A673 (cell line): ENCODE data around the gene ZSCAN9. TPM values are rescaled to one million over a fixed set of nuclear protein-coding genes. Genes with fewer than 3 reads are reported as not detected.

Source experiments
- BruUV-seq: library from RNA; stranded (reverse); fragments of 400-500 nt; replicated peaks from 2 replicates; lab custom pipeline; 2021; lab: Mats Ljungman, UMichigan
- CTCF ChIA-PET: fragments of 300-600 bp; sonication (Branson Sonifier 250); formaldehyde crosslinking; loops from one replicate; lab custom pipeline; 2022; ENCODE audit warnings: antibody characterized with exemption; lab: Charles Lee
- POLR2A ChIA-PET: fragments of 300-600 bp; sonication (Branson Sonifier 250); formaldehyde crosslinking; loops from one replicate; lab custom pipeline; 2022; ENCODE audit warnings: antibody characterized with exemption; ENCODE audit not compliant: low non-redundant PET; lab: Charles Lee
- DNase-seq: peaks from one replicate; pipeline ENCODE4 v3.0.0-alpha.2; 2015; ENCODE audit warnings: low spot score
- H3K27ac ChIP-seq: fragments of 200-600 bp; sonication (generic); 2 replicates; pipeline ENCODE4 v1.5.1; 2016; ENCODE audit warnings: mixed run types, low read depth, mild to moderate bottlenecking, mixed read lengths, antibody characterized with exemption, low read length; ENCODE audit not compliant: poor library complexity, severe bottlenecking
- H3K27me3 ChIP-seq: fragments of 200-600 bp; sonication (generic); replicated peaks from 2 replicates; pipeline ENCODE4 v1.6.1; 2017; ENCODE audit warnings: mixed run types, low read depth, mild to moderate bottlenecking, mixed read lengths, antibody characterized with exemption, low read length; ENCODE audit not compliant: insufficient read depth, poor library complexity
- H3K36me3 ChIP-seq: fragments of 200-600 bp; sonication (generic); 2 replicates; pipeline ENCODE4 v1.6.1; 2016; ENCODE audit warnings: mixed run types, mild to moderate bottlenecking, mixed read lengths, antibody characterized with exemption, low read length; ENCODE audit not compliant: insufficient read depth, poor library complexity, severe bottlenecking
- H3K4me1 ChIP-seq: fragments of 200-600 bp; sonication (generic); 2 replicates; pipeline ENCODE4 v1.6.1; 2017; ENCODE audit warnings: mixed run types, mild to moderate bottlenecking, mixed read lengths, antibody characterized with exemption, low read length; ENCODE audit not compliant: insufficient read depth, poor library complexity, severe bottlenecking
- H3K4me3 ChIP-seq: fragments of 200-600 bp; sonication (generic); 2 replicates; pipeline ENCODE4 v1.5.1; 2016; ENCODE audit warnings: low read depth, mixed run types, mild to moderate bottlenecking, mixed read lengths, low read length; ENCODE audit not compliant: poor library complexity, severe bottlenecking
- H3K9me3 ChIP-seq: fragments of 200-600 bp; sonication (generic); 2 replicates; pipeline ENCODE4 v1.6.1; 2016; ENCODE audit warnings: mixed run types, low read depth, mild to moderate bottlenecking, mixed read lengths, antibody characterized with exemption, low read length; ENCODE audit not compliant: poor library complexity, severe bottlenecking
- EZH2 ChIP-seq: fragments of 200-600 bp; sonication (generic); IDR thresholded peaks from 2 replicates; pipeline ENCODE4 v1.6.1; 2017; ENCODE audit warnings: borderline replicate concordance, low read depth, mild to moderate bottlenecking, mixed read lengths, antibody characterized with exemption, low read length; ENCODE audit not compliant: poor library complexity, severe bottlenecking
- intact Hi-C: fragments of 100-400 bp; cut with micrococcal nuclease; formaldehyde crosslinking; loops from one replicate; pipeline ENCODE4 v1.10.0; 2022; ENCODE audit not compliant: unreplicated experiment
- total RNA-seq: library from RNA; stranded (reverse); gene quantifications from 2 replicates; pipeline ENCODE4 v1.2.3, GENCODE V29; 2021
- TF ChIP-seq, protein P1 (sequence below): fragments of 300-800, 200-600 bp; sonication (generic); conservative IDR thresholded peaks from 2 replicates; pipeline ENCODE4 v1.5.1; 2017; ENCODE audit warnings: low read depth, mild to moderate bottlenecking, antibody characterized with exemption, low read length, moderate library complexity, mixed read lengths

The ZSCAN9 gene
- total RNA-seq, 1 experiment from 2014 or later: 13.3 TPM

DNA sequence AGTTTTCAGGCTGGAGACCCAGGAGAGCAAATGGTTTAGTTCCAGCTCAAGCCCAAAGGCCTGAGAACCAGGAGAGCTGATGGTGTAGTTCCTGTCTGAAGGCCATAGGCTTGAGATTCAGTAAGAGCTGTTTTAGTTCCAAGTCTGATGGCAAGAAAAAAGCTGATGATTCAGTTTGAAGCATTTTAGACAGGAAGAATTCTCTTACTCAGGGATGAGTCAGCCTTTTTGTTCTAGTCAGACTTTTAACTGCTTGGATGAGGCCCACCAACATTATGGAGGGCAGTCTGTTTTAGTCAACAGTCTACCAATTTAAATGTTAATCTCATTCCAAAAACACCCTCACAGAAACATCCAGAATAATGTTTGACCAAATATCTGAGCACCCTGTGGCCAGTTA is 44.4 kb downstream of the ZSCAN9 start:
- H3K27me3 ChIP-seq: no peaks in the 10 kb centered on the region
- H3K36me3 ChIP-seq: peaks cover 24% of the 10 kb centered on the region
- H3K4me3 ChIP-seq: no peak overlapping the region
- ChIA-PET POLR2A (interaction anchor here (1.0 kb wide), 1 partner anchor 17 kb away, joined by 5 read pairs; the partner anchor contains the start of gene ZKSCAN4), CTCF (no interaction called here)
- H3K9me3 ChIP-seq: no peaks in the 10 kb centered on the region
- TF ChIP-seq EZH2: no peak
- TF ChIP-seq, protein P1, sequence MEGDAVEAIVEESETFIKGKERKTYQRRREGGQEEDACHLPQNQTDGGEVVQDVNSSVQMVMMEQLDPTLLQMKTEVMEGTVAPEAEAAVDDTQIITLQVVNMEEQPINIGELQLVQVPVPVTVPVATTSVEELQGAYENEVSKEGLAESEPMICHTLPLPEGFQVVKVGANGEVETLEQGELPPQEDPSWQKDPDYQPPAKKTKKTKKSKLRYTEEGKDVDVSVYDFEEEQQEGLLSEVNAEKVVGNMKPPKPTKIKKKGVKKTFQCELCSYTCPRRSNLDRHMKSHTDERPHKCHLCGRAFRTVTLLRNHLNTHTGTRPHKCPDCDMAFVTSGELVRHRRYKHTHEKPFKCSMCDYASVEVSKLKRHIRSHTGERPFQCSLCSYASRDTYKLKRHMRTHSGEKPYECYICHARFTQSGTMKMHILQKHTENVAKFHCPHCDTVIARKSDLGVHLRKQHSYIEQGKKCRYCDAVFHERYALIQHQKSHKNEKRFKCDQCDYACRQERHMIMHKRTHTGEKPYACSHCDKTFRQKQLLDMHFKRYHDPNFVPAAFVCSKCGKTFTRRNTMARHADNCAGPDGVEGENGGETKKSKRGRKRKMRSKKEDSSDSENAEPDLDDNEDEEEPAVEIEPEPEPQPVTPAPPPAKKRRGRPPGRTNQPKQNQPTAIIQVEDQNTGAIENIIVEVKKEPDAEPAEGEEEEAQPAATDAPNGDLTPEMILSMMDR: no peak
- peaks cover 11% of the 10 kb centered on the region for H3K4me1 ChIP-seq
- BruUV-seq: no TSS peak
- peak; percentile 57 for DNase-seq
- intact Hi-C loops: no loop called here
- peak overlapping the region; percentile 29 for H3K27ac ChIP-seq

DNA sequence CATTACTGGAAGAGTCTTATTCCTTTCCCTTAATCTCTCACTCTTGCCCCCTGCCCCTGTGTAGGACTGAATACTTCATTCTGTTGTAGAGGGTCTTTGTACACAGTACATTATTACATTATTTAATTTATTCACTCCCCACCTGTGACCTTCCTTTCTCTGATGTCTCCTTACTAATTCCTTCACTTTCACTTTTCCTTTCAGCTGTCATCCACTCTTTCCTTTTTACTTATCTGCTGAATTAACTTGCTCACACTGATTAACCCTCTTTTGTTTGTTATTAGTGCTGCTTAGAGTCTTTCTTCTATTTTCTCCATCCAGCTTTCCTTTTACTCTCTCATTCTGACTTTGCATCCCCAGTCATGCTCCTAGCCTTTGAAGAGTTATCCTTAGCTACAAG is 49.8 kb downstream of the ZSCAN9 start:
- peaks cover 50% of the 10 kb centered on the region for H3K36me3 ChIP-seq
- H3K27ac ChIP-seq: no peak overlapping the region
- ChIA-PET CTCF (no interaction called here), POLR2A (no interaction called here)
- no peaks in the 10 kb centered on the region for H3K27me3 ChIP-seq
- H3K4me3 ChIP-seq: no peak overlapping the region
- DNase-seq: no peak
- no peaks in the 10 kb centered on the region for H3K4me1 ChIP-seq
- H3K9me3 ChIP-seq: no peaks in the 10 kb centered on the region
- no TSS peak for BruUV-seq
- TF ChIP-seq, protein P1: no peak
- TF ChIP-seq EZH2: no peak
- intact Hi-C loops: no loop called here

DNA sequence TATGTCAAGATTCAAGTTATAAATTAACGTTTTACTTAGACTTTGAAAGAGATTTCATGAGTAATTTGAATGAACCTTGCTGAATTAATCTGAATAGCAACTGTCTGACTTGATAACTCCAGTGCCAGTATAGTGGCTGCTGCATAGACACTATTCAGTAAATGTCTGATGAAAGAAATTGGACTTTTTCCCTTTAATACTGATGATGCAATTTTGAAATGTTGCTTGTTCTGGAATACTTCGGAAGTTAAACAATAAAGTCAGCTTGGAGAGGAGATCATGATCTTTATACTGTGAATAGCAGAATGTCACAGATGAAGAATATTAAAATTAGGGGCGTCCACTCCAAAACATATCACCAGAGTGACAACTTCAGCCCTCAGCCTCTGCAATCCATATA is 52.7 kb downstream of the ZSCAN9 start:
- ChIA-PET POLR2A (no interaction called here), CTCF (no interaction called here)
- DNase-seq: no peak
- peaks cover 43% of the 10 kb centered on the region for H3K36me3 ChIP-seq
- no peaks in the 10 kb centered on the region for H3K9me3 ChIP-seq
- TF ChIP-seq EZH2: no peak
- TF ChIP-seq, protein P1: no peak
- H3K27ac ChIP-seq: no peak overlapping the region
- H3K4me1 ChIP-seq: no peaks in the 10 kb centered on the region
- intact Hi-C loops: no loop called here
- no peaks in the 10 kb centered on the region for H3K27me3 ChIP-seq
- BruUV-seq: no TSS peak
- no peak overlapping the region for H3K4me3 ChIP-seq
